WTC11 (cell line): ENCODE measurements around the gene KPNA2. TPM values are rescaled to one million over a fixed set of nuclear protein-coding genes. Genes with fewer than 3 reads are reported as not detected.
"Not testable (repeated sequence)": the region's sequence is repeated elsewhere in the genome, so short reads cannot be mapped to it uniquely, and the experiment has no call there.

Source experiments
- ATAC-seq: fragments of 200-7000 bp; cut with Tn5 transposase; 2 replicates; pipeline ENCODE4 v1.10.0; 2021; ENCODE audit warnings: mild to moderate bottlenecking, moderate library complexity
- CTCF ChIA-PET: fragments of 300-600 bp; sonication (Branson Sonifier 250); formaldehyde crosslinking; loops from one replicate; lab custom pipeline; 2021; ENCODE audit warnings: antibody characterized with exemption; lab: Charles Lee
- POLR2A ChIA-PET: fragments of 350-600 bp; sonication (Branson Sonifier 250); formaldehyde crosslinking; loops from one replicate; lab custom pipeline; 2021; ENCODE audit warnings: antibody characterized with exemption; lab: Charles Lee
- DNase-seq: peaks from one replicate; pipeline ENCODE4 v3.0.0; 2021; ENCODE audit warnings: low spot score
- H3K27ac Mint-ChIP-seq: 2 replicates; pipeline ENCODE4 v1.8.0; 2021; ENCODE audit warnings: mixed read lengths
- H3K27me3 Mint-ChIP-seq: 2 replicates; pipeline ENCODE4 v1.8.0; 2021; ENCODE audit warnings: low read depth, mild to moderate bottlenecking, moderate library complexity, mixed read lengths
- H3K36me3 Mint-ChIP-seq: 2 replicates; pipeline ENCODE4 v1.8.0; 2021; ENCODE audit warnings: mixed read lengths
- H3K4me1 Mint-ChIP-seq: 2 replicates; pipeline ENCODE4 v1.8.0; 2022; ENCODE audit warnings: mixed read lengths
- H3K4me3 Mint-ChIP-seq: 2 replicates; pipeline ENCODE4 v1.8.0; 2021; ENCODE audit warnings: mild to moderate bottlenecking, moderate library complexity, mixed read lengths
- H3K9me3 Mint-ChIP-seq: 2 replicates; pipeline ENCODE4 v1.8.0; 2021; ENCODE audit warnings: mixed read lengths
- FOXJ3 ChIP-seq: sonication (generic); formaldehyde crosslinking; IDR thresholded peaks from 2 replicates; pipeline ENCODE4 v1.9.0; 2021; ENCODE audit warnings: missing genetic modification reagents, mild to moderate bottlenecking, borderline replicate concordance
- NFE2L1 ChIP-seq: sonication (generic); formaldehyde crosslinking; IDR thresholded peaks from 2 replicates; pipeline ENCODE4 v1.8.1; 2023; ENCODE audit warnings: missing genetic modification reagents
- NFYB ChIP-seq: sonication (generic); formaldehyde crosslinking; conservative IDR thresholded peaks from 2 replicates; pipeline ENCODE4 v1.8.0; 2022; ENCODE audit warnings: low read depth, missing genetic modification reagents
- PRRX2 ChIP-seq: fragments of 250-450 bp; sonication (Bioruptor Pico); IDR thresholded peaks from 2 replicates; pipeline ENCODE4 v1.8.0; 2021; ENCODE audit warnings: mild to moderate bottlenecking
- RORB ChIP-seq: fragments of 250-450 bp; sonication (Bioruptor Pico); IDR thresholded peaks from 2 replicates; pipeline ENCODE4 v1.9.0; 2021; ENCODE audit warnings: mild to moderate bottlenecking
- SMAD4 ChIP-seq: sonication (generic); formaldehyde crosslinking; IDR thresholded peaks from 2 replicates; pipeline ENCODE4 v1.8.0; 2022; ENCODE audit warnings: mild to moderate bottlenecking, missing genetic modification reagents
- SOX15 ChIP-seq: fragments of 250-450 bp; sonication (Bioruptor Pico); IDR thresholded peaks from 2 replicates; pipeline ENCODE4 v1.9.0; 2021; ENCODE audit warnings: mild to moderate bottlenecking
- ZNF416 ChIP-seq: fragments of 250-450 bp; sonication (Bioruptor Pico); IDR thresholded peaks from 2 replicates; pipeline ENCODE4 v1.9.0; 2021; ENCODE audit warnings: mild to moderate bottlenecking, inconsistent platforms
- total RNA-seq: library from RNA; stranded (reverse); gene quantifications from 3 replicates; pipeline ENCODE4 v1.2.3, GENCODE V29; 2021
- TF ChIP-seq, protein P1 (sequence below): sonication (generic); formaldehyde crosslinking; IDR thresholded peaks from 2 replicates; pipeline ENCODE4 v1.8.0; 2023; ENCODE audit warnings: missing genetic modification reagents, mild to moderate bottlenecking, borderline replicate concordance
- TF ChIP-seq, protein P2 (sequence below): sonication (generic); formaldehyde crosslinking; IDR thresholded peaks from 2 replicates; pipeline ENCODE4 v1.8.0; 2022; ENCODE audit warnings: mild to moderate bottlenecking, missing genetic modification reagents
- TF ChIP-seq, protein P3 (sequence below): sonication (generic); formaldehyde crosslinking; IDR thresholded peaks from 2 replicates; pipeline ENCODE4 v1.8.1; 2023; ENCODE audit warnings: mild to moderate bottlenecking, missing genetic modification reagents, moderate library complexity
- TF ChIP-seq, protein P4 (sequence below): sonication (generic); formaldehyde crosslinking; conservative IDR thresholded peaks from 2 replicates; pipeline ENCODE4 v1.8.1; 2022; ENCODE audit warnings: mild to moderate bottlenecking, missing genetic modification reagents
- TF ChIP-seq, protein P5 (sequence below): fragments of 250-450 bp; sonication (Bioruptor Pico); IDR thresholded peaks from 2 replicates; pipeline ENCODE4 v1.9.0; 2021; ENCODE audit warnings: moderate library complexity, mild to moderate bottlenecking, inconsistent platforms, borderline replicate concordance
- TF ChIP-seq, protein P6 (sequence below): fragments of 250-450 bp; sonication (Bioruptor Pico); IDR thresholded peaks from 2 replicates; pipeline ENCODE4 v1.8.0; 2021; ENCODE audit warnings: mild to moderate bottlenecking

Gene KPNA2
- total RNA-seq, 1 experiment from 2014 or later: 466 TPM

DNA sequence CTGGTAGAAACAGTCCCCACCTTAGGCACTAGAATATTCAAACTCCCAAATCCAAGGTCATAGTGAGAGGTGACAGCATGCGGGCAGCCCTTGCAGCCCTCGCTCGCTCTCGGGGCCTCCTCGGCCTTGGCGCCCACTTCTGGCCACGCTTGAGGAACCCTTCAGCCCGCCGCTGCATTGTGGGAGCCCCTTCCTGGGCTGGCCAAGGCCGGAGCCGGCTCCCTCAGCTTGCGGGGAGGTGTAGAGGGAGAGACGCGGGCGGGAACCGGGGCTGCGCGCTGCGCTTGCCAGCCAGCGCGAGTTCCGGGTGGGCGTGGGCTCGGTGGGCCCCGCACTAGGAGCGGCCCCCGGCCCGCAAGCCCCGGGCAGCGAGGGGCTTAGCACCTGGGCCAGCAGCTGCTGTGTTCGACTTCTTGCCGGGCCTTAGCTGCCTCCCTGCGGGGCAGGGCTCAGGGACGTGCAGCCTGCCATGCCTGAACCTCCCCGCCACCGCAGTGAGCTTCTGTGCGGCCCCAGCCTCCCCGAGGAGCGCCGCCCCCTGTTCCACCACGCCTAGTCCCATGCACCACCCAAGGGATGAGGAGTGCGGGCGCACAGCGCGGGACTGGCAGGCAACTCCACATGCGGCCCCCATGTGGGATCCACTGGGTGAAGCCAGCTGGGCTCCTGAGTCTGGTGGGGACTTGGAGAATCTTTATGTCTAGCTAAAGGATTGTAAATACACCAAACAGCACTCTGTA lies 45.0 kb downstream of the KPNA2 start:
- 0 out of 2 replicates have a peak, but pooled peaks cover 4% of the 10 kb centered on the region for H3K36me3 Mint-ChIP-seq
- no peak overlapping the region for H3K4me3 Mint-ChIP-seq
- ATAC-seq: no peak

DNA sequence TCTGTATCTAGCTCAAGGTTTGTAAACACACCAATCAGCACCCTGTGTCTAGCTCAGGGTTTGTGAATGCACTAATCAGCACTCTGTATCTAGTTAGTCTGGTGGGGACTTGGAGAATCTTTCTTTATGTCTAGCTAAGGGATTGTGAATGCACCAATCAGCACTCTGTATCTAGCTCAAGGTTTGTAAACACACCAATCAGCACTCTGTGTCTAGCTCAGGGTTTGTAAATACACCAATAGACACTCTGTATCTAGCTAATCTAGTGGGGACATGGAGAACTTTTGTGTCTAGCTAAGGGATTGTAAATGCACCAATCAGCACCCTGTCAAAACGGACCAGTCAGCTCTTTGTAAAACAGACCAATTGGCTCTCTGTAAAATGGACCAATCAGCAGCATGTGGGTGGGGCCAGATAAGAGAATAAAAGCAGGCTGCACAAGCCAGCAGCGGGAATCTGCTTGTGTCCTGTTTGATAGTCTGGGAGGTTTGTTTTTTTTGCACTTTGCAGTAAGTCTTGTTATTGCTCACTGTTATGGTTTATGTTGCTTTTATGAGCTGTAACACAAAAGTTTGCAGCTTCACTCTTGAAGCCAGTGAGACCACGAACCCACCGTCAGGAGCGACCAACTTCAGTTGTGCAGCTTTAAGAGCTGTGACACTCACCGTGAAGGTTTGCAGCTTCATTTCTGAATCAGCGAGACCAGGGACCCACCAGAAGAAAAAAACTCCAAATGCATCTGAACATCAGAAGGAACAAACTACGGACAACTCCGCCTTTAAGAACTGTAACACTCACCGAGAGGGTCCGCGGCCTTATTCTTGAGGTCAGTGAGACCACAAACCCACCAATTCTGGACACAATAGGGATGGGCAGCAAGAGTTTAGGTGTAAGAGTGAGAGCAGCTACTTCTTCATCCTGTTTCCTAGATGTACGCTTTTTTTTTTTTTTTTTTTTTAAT lies 46.0 kb downstream of the KPNA2 start:
- H3K27ac Mint-ChIP-seq, CTCF ChIA-PET, H3K4me3 Mint-ChIP-seq, H3K9me3 Mint-ChIP-seq, ATAC-seq, H3K27me3 Mint-ChIP-seq, H3K36me3 Mint-ChIP-seq, DNase-seq: not testable (repeated sequence)
- TF ChIP-seq NFYB: peak; percentile 67
- POLR2A ChIA-PET: interaction anchor here (0.7 kb wide), 1 partner anchor 72 kb away, joined by 4 read pairs; no protein-coding TSS in a partner anchor
- peaks cover 11% of the 10 kb centered on the region for H3K4me1 Mint-ChIP-seq

More for the DNA sequence above, 45.0 kb downstream of the KPNA2 start:
- CTCF ChIA-PET: no interaction called here
- POLR2A ChIA-PET: no interaction called here
- no peaks in the 10 kb centered on the region; the same call in 1 of the 2 replicates for H3K27me3 Mint-ChIP-seq
- H3K27ac Mint-ChIP-seq: no peak overlapping the region
- H3K4me1 Mint-ChIP-seq: peaks cover 3% of the 10 kb centered on the region
- DNase-seq: no peak
- TF ChIP-seq, protein P1, sequence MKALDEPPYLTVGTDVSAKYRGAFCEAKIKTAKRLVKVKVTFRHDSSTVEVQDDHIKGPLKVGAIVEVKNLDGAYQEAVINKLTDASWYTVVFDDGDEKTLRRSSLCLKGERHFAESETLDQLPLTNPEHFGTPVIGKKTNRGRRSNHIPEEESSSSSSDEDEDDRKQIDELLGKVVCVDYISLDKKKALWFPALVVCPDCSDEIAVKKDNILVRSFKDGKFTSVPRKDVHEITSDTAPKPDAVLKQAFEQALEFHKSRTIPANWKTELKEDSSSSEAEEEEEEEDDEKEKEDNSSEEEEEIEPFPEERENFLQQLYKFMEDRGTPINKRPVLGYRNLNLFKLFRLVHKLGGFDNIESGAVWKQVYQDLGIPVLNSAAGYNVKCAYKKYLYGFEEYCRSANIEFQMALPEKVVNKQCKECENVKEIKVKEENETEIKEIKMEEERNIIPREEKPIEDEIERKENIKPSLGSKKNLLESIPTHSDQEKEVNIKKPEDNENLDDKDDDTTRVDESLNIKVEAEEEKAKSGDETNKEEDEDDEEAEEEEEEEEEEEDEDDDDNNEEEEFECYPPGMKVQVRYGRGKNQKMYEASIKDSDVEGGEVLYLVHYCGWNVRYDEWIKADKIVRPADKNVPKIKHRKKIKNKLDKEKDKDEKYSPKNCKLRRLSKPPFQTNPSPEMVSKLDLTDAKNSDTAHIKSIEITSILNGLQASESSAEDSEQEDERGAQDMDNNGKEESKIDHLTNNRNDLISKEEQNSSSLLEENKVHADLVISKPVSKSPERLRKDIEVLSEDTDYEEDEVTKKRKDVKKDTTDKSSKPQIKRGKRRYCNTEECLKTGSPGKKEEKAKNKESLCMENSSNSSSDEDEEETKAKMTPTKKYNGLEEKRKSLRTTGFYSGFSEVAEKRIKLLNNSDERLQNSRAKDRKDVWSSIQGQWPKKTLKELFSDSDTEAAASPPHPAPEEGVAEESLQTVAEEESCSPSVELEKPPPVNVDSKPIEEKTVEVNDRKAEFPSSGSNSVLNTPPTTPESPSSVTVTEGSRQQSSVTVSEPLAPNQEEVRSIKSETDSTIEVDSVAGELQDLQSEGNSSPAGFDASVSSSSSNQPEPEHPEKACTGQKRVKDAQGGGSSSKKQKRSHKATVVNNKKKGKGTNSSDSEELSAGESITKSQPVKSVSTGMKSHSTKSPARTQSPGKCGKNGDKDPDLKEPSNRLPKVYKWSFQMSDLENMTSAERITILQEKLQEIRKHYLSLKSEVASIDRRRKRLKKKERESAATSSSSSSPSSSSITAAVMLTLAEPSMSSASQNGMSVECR (CRISPR knock-in tag): 0 out of 2 replicates have a peak, but pooled peaks have one; percentile 20
- no peak for TF ChIP-seq FOXJ3
- peaks cover 9% of the 10 kb centered on the region for H3K9me3 Mint-ChIP-seq

DNA sequence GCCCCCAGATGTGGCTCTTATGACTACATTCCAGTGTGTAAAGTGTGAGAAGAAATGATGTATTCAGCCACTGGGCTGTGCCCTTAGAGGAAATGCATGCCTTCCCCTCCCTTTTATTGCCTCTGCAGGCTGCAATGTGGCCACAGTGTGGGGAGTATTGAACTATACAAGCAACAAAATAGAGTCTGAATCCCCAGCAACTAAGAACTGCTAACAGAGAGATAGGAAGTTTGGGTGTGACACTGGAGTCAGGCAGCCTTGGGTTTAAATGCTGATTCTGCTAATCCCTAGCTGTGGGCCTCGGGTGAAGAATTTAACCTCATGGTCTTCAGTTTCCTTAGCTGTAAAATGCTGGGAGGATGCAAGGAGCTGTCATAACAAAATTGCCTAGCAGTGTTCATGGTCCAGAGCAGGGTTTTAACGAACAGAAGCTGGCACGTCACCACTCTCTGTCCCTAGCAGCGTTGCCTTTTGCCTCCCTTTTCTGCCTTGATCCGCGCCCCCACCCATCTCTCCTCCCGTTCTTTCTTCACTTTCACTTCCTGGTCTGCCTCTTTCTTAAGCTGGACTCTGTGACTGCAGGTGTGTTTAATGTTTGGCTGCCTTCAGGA lies 50.3 kb downstream of the KPNA2 start:
- peak overlapping the region; percentile 44; the same call in 1 of the 2 replicates for H3K27ac Mint-ChIP-seq
- peaks cover 15% of the 10 kb centered on the region for H3K4me1 Mint-ChIP-seq
- H3K4me3 Mint-ChIP-seq: no peak overlapping the region
- peak; percentile 65 for ATAC-seq
- DNase-seq: no peak
- H3K27me3 Mint-ChIP-seq: no peaks in the 10 kb centered on the region
- 0 out of 2 replicates have a peak, but pooled peaks cover 4% of the 10 kb centered on the region for H3K36me3 Mint-ChIP-seq
- ChIA-PET POLR2A (no interaction called here), CTCF (interaction anchor here (1.0 kb wide), 1 partner anchor 115 kb away, joined by 6 read pairs; no protein-coding TSS in a partner anchor)
- H3K9me3 Mint-ChIP-seq: peaks cover 9% of the 10 kb centered on the region
- TF ChIP-seq, protein P2, sequence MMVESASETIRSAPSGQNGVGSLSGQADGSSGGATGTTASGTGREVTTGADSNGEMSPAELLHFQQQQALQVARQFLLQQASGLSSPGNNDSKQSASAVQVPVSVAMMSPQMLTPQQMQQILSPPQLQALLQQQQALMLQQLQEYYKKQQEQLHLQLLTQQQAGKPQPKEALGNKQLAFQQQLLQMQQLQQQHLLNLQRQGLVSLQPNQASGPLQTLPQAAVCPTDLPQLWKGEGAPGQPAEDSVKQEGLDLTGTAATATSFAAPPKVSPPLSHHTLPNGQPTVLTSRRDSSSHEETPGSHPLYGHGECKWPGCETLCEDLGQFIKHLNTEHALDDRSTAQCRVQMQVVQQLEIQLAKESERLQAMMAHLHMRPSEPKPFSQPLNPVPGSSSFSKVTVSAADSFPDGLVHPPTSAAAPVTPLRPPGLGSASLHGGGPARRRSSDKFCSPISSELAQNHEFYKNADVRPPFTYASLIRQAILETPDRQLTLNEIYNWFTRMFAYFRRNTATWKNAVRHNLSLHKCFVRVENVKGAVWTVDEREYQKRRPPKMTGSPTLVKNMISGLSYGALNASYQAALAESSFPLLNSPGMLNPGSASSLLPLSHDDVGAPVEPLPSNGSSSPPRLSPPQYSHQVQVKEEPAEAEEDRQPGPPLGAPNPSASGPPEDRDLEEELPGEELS: no peak
- TF ChIP-seq, protein P3, sequence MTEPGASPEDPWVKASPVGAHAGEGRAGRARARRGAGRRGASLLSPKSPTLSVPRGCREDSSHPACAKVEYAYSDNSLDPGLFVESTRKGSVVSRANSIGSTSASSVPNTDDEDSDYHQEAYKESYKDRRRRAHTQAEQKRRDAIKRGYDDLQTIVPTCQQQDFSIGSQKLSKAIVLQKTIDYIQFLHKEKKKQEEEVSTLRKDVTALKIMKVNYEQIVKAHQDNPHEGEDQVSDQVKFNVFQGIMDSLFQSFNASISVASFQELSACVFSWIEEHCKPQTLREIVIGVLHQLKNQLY (CRISPR knock-in tag): no peak
- TF ChIP-seq PRRX2 (CRISPR knock-in tag): no peak
- TF ChIP-seq RORB (CRISPR knock-in tag): no peak
- TF ChIP-seq NFYB: no peak
- TF ChIP-seq SOX15 (CRISPR knock-in tag): no peak
- TF ChIP-seq ZNF416 (CRISPR knock-in tag): no peak
- TF ChIP-seq, protein P4, sequence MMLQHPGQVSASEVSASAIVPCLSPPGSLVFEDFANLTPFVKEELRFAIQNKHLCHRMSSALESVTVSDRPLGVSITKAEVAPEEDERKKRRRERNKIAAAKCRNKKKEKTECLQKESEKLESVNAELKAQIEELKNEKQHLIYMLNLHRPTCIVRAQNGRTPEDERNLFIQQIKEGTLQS (CRISPR knock-in tag): no peak
- no peak for TF ChIP-seq SMAD4
- TF ChIP-seq, protein P5, sequence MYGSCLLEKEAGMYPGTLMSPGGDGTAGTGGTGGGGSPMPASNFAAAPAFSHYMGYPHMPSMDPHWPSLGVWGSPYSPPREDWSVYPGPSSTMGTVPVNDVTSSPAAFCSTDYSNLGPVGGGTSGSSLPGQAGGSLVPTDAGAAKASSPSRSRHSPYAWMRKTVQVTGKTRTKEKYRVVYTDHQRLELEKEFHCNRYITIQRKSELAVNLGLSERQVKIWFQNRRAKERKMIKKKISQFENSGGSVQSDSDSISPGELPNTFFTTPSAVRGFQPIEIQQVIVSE (CRISPR knock-in tag): no peak
- TF ChIP-seq NFE2L1 (CRISPR knock-in tag): no peak
- TF ChIP-seq, protein P6, sequence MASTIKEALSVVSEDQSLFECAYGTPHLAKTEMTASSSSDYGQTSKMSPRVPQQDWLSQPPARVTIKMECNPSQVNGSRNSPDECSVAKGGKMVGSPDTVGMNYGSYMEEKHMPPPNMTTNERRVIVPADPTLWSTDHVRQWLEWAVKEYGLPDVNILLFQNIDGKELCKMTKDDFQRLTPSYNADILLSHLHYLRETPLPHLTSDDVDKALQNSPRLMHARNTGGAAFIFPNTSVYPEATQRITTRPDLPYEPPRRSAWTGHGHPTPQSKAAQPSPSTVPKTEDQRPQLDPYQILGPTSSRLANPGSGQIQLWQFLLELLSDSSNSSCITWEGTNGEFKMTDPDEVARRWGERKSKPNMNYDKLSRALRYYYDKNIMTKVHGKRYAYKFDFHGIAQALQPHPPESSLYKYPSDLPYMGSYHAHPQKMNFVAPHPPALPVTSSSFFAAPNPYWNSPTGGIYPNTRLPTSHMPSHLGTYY (CRISPR knock-in tag): no peak
